Left ventricle myocardium inferior (tissue), 1 donor: ENCODE data around the gene FILIP1L. TPM values are rescaled to one million over a fixed set of nuclear protein-coding genes. Genes with fewer than 3 reads are reported as not detected.
A peak's percentile ranks its signal among the peaks of the same experiment; 100 is the strongest.

ENCODE experiments used
- DNase-seq: peaks from one replicate; pipeline ENCODE4 v3.0.0-alpha.2; 2020
- H3K27ac ChIP-seq: fragments of 200-600 bp; replicated peaks from 2 replicates; pipeline ENCODE4 v1.8.0; 2021
- H3K27me3 ChIP-seq: fragments of 200-600 bp; 2 replicates; pipeline ENCODE4 v1.8.0; 2021; ENCODE audit warnings: low read depth
- H3K36me3 ChIP-seq: fragments of 200-600 bp; 2 replicates; pipeline ENCODE4 v1.8.0; 2021
- H3K4me1 ChIP-seq: fragments of 200-600 bp; 2 replicates; pipeline ENCODE4 v1.8.0; 2021
- H3K4me3 ChIP-seq: fragments of 200-600 bp; 2 replicates; pipeline ENCODE4 v1.8.0; 2021; ENCODE audit warnings: mild to moderate bottlenecking, moderate library complexity
- H3K9me3 ChIP-seq: fragments of 200-600 bp; replicated peaks from 2 replicates; pipeline ENCODE4 v1.8.0; 2021
- CTCF ChIP-seq: fragments of 200-600 bp; IDR thresholded peaks from 2 replicates; pipeline ENCODE4 v1.8.0; 2021; ENCODE audit warnings: antibody characterized with exemption, mild to moderate bottlenecking, borderline replicate concordance
- intact Hi-C: fragments of 100-400 bp; cut with micrococcal nuclease; formaldehyde crosslinking; loops from one replicate; pipeline ENCODE4 v1.11.0; 2022
- total RNA-seq: library from RNA; stranded (reverse); fragmentation: NEBNext Ultra II Directional; extraction: Animal tissue kit (Norgen Biotek cat#: 25700); gene quantifications from one replicate; pipeline ENCODE4 v1.2.1, GENCODE V29; 2021
- donor health status: DM: no; HTN: yes; CAD: no; lungs with severe emphysema.

FILIP1L gene
- total RNA-seq, 1 donor from 2014 or later = 84.9 TPM

- no peak overlapping the region for H3K27ac ChIP-seq
- no peaks in the 10 kb centered on the region for H3K27me3 ChIP-seq
- H3K4me3 ChIP-seq = no peak overlapping the region
- TF ChIP-seq CTCF = no peak
- no peaks in the 10 kb centered on the region for H3K36me3 ChIP-seq
- H3K4me1 ChIP-seq = peaks cover 8% of the 10 kb centered on the region
- peaks cover 19% of the 10 kb centered on the region for H3K9me3 ChIP-seq
- DNase-seq = no peak
- intact Hi-C loops = no loop called here
Observed at GRCh38 chr3:100140976-100141375, 26.7 kb upstream of the FILIP1L start.

- intact Hi-C loops = no loop called here
- Histone ChIP-seq H3K9me3 (peaks cover 1% of the 10 kb centered on the region), H3K4me3 (no peak overlapping the region), H3K27ac (peak overlapping the region; percentile 72), H3K4me1 (peaks cover 10% of the 10 kb centered on the region), H3K36me3 (no peaks in the 10 kb centered on the region), H3K27me3 (no peaks in the 10 kb centered on the region)
- TF ChIP-seq CTCF = no peak
- peak; percentile 21 for DNase-seq
Observed at GRCh38 chr3:100136921-100137320, 22.6 kb upstream of the FILIP1L start.

GRCh38 chr3:100131241-100131640 lies 16.9 kb upstream of the FILIP1L start:
- H3K4me3 ChIP-seq = no peak overlapping the region
- no peak for TF ChIP-seq CTCF
- H3K36me3 ChIP-seq = no peaks in the 10 kb centered on the region
- no peaks in the 10 kb centered on the region for H3K9me3 ChIP-seq
- intact Hi-C loops = no loop called here
- DNase-seq = no peak
- no peak overlapping the region for H3K27ac ChIP-seq
- H3K27me3 ChIP-seq = no peaks in the 10 kb centered on the region
- peaks cover 23% of the 10 kb centered on the region for H3K4me1 ChIP-seq

GRCh38 chr3:100129941-100130340 lies 15.6 kb upstream of the FILIP1L start:
- Histone ChIP-seq H3K27me3 (no peaks in the 10 kb centered on the region), H3K4me1 (peaks cover 31% of the 10 kb centered on the region), H3K36me3 (no peaks in the 10 kb centered on the region), H3K27ac (no peak overlapping the region), H3K4me3 (no peak overlapping the region), H3K9me3 (no peaks in the 10 kb centered on the region)
- no peak for DNase-seq
- intact Hi-C loops = no loop called here
- TF ChIP-seq CTCF = no peak

- Histone ChIP-seq H3K27me3 (no peaks in the 10 kb centered on the region), H3K36me3 (no peaks in the 10 kb centered on the region), H3K4me3 (no peak overlapping the region), H3K27ac (peak overlapping the region; percentile 53), H3K4me1 (peaks cover 45% of the 10 kb centered on the region), H3K9me3 (no peaks in the 10 kb centered on the region)
- intact Hi-C loops = no loop called here
- DNase-seq = no peak
- TF ChIP-seq CTCF = no peak
Observed at GRCh38 chr3:100128565-100128964, 14.3 kb upstream of the FILIP1L start.

- Histone ChIP-seq H3K9me3 (no peaks in the 10 kb centered on the region), H3K4me3 (no peak overlapping the region), H3K36me3 (no peaks in the 10 kb centered on the region), H3K4me1 (peaks cover 53% of the 10 kb centered on the region), H3K27ac (peak overlapping the region; percentile 53), H3K27me3 (no peaks in the 10 kb centered on the region)
- DNase-seq = no peak
- no peak for TF ChIP-seq CTCF
- intact Hi-C loops = no loop called here
Observed at GRCh38 chr3:100127792-100128191, 13.5 kb upstream of the FILIP1L start.
